HG03108 (cell line): Measurements from ENCODE around the gene ALDOA.
"Not testable (repeated sequence)": the region's sequence is repeated elsewhere in the genome, so short reads cannot be mapped to it uniquely, and the experiment has no call there.

ENCODE experiments used
- ATAC-seq: cut with Tn5 transposase; IDR thresholded peaks from one replicate; pipeline ENCODE4 v1.9.1; 2021; ENCODE audit warnings: moderate library complexity; ENCODE audit not compliant: unreplicated experiment

The ALDOA gene

GRCh38 chr16:30040690-30041089 is 24.9 kb upstream of the ALDOA start:
- ATAC-seq, result not testable (repeated sequence)

- ATAC-seq, result no peak
Measured at GRCh38 chr16:30041841-30042240, 23.7 kb upstream of the ALDOA start.

- ATAC-seq, result no peak
Measured at GRCh38 chr16:30046178-30046577, 19.4 kb upstream of the ALDOA start.

- ATAC-seq, result no peak
Measured at GRCh38 chr16:30046588-30046987, 19.0 kb upstream of the ALDOA start.

- no peak for ATAC-seq
Measured at GRCh38 chr16:30049871-30050270, 15.7 kb upstream of the ALDOA start.

GRCh38 chr16:30051518-30051917 is 14.0 kb upstream of the ALDOA start:
- ATAC-seq, result no peak

- ATAC-seq, result peak; percentile 54
Measured at GRCh38 chr16:30052671-30053372, 12.7 kb upstream of the ALDOA start.

GRCh38 chr16:30053376-30054015 is 12.1 kb upstream of the ALDOA start:
- ATAC-seq, result peak; percentile 9

GRCh38 chr16:30054451-30054850 is 11.1 kb upstream of the ALDOA start:
- ATAC-seq, result no peak

- ATAC-seq, result no peak
Measured at GRCh38 chr16:30054959-30055553, 10.5 kb upstream of the ALDOA start.

GRCh38 chr16:30060346-30060745 is 5.2 kb upstream of the ALDOA start:
- no peak for ATAC-seq

- ATAC-seq, result no peak
Measured at GRCh38 chr16:30060836-30061554, 4.6 kb upstream of the ALDOA start.

- ATAC-seq, result no peak
Measured at GRCh38 chr16:30063278-30063892, 2.2 kb upstream of the ALDOA start.

- peak; percentile 36 for ATAC-seq
Measured at GRCh38 chr16:30063893-30064728, 1.4 kb upstream of the ALDOA start.

- no peak for ATAC-seq
Measured at GRCh38 chr16:30064729-30065101, 845 bp upstream of the ALDOA start.

GRCh38 chr16:30065943-30066760 is 592 bp downstream of the ALDOA start:
- ATAC-seq, result no peak

GRCh38 chr16:30066761-30067583 is 1.4 kb downstream of the ALDOA start:
- ATAC-seq, result no peak

- no peak for ATAC-seq
Measured at GRCh38 chr16:30067584-30067916, 2.0 kb downstream of the ALDOA start.

GRCh38 chr16:30068333-30068732 is 2.8 kb downstream of the ALDOA start:
- no peak for ATAC-seq
